Measurements from ENCODE around the gene CFAP299. TPM values are rescaled to one million over a fixed set of nuclear protein-coding genes. Genes with fewer than 3 reads are reported as not detected.

The CFAP299 gene
- total and polyA plus RNA-seq, 4 donors = 2.8 to 30.2 (median 6.6) TPM

GRCh38 chr4:80922941-80923340 is 587.4 kb downstream of the CFAP299 start:
- H3K9me3 ChIP-seq (ENCODE audit: control insufficient read depth in 4 of 4, insufficient read depth in 3 of 4, low read length in 3 of 4) = no peaks in the 10 kb centered on the region
- 76 to 92% methylated on average over 2 of the region's 2 CpGs for WGBS, 2 donors
- no peaks in the 10 kb centered on the region for H3K36me3 ChIP-seq (ENCODE audit: control insufficient read depth in 4 of 4, insufficient read depth in 4 of 4, low read length in 4 of 4)
- ATAC-seq (ENCODE audit: insufficient read depth, low FRiP score) (no peak), DNase-seq (no peak)
- H3K27ac ChIP-seq (ENCODE audit: low read depth in 1 of 2, low read length in 1 of 2) = no peak overlapping the region
- H3K4me1 ChIP-seq (ENCODE audit: control insufficient read depth in 5 of 5, insufficient read depth in 5 of 5, low read length in 5 of 5) = no peaks in the 10 kb centered on the region
- no peaks in the 10 kb centered on the region for H3K27me3 ChIP-seq (ENCODE audit: control insufficient read depth in 3 of 3, insufficient read depth in 3 of 3, low read length in 2 of 3)
- no peak overlapping the region for H3K9ac ChIP-seq (ENCODE audit: insufficient read depth in 1 of 2, low read length in 2 of 2)
- H3K4me3 ChIP-seq = no peak overlapping the region
- TF ChIP-seq CTCF (IDR thresholded peaks at IDR 0.05; ENCODE audit: control extremely low read depth, extremely low read depth) = no peak

GRCh38 chr4:80925293-80925692 is 589.8 kb downstream of the CFAP299 start:
- WGBS, 2 donors = 98 to 100% methylated on average over 1 of the region's 1 CpG
- no peak for ATAC-seq (ENCODE audit: insufficient read depth, low FRiP score)
- Histone ChIP-seq H3K4me3 (no peak overlapping the region), H3K27me3 (ENCODE audit: control insufficient read depth in 3 of 3, insufficient read depth in 3 of 3, low read length in 2 of 3) (no peaks in the 10 kb centered on the region), H3K36me3 (ENCODE audit: control insufficient read depth in 4 of 4, insufficient read depth in 4 of 4, low read length in 4 of 4) (no peaks in the 10 kb centered on the region), H3K27ac (ENCODE audit: low read depth in 1 of 2, low read length in 1 of 2) (no peak overlapping the region), H3K9ac (ENCODE audit: insufficient read depth in 1 of 2, low read length in 2 of 2) (no peak overlapping the region), H3K9me3 (ENCODE audit: control insufficient read depth in 4 of 4, insufficient read depth in 3 of 4, low read length in 3 of 4) (no peaks in the 10 kb centered on the region), H3K4me1 (ENCODE audit: control insufficient read depth in 5 of 5, insufficient read depth in 5 of 5, low read length in 5 of 5) (no peaks in the 10 kb centered on the region)
- TF ChIP-seq CTCF (IDR thresholded peaks at IDR 0.05; ENCODE audit: control extremely low read depth, extremely low read depth) = no peak
- DNase-seq = no peak

GRCh38 chr4:80926446-80926845 is 590.9 kb downstream of the CFAP299 start:
- H3K27me3 ChIP-seq (ENCODE audit: control insufficient read depth in 3 of 3, insufficient read depth in 3 of 3, low read length in 2 of 3) = no peaks in the 10 kb centered on the region
- 77 to 89% methylated on average over 1 of the region's 1 CpG for WGBS, 2 donors
- no peak for ATAC-seq (ENCODE audit: insufficient read depth, low FRiP score)
- no peaks in the 10 kb centered on the region for H3K4me1 ChIP-seq (ENCODE audit: control insufficient read depth in 5 of 5, insufficient read depth in 5 of 5, low read length in 5 of 5)
- TF ChIP-seq CTCF (IDR thresholded peaks at IDR 0.05; ENCODE audit: control extremely low read depth, extremely low read depth) = no peak
- H3K9ac ChIP-seq (ENCODE audit: insufficient read depth in 1 of 2, low read length in 2 of 2) = no peak overlapping the region
- no peak overlapping the region for H3K27ac ChIP-seq (ENCODE audit: low read depth in 1 of 2, low read length in 1 of 2)
- H3K36me3 ChIP-seq (ENCODE audit: control insufficient read depth in 4 of 4, insufficient read depth in 4 of 4, low read length in 4 of 4) = no peaks in the 10 kb centered on the region
- H3K4me3 ChIP-seq = no peak overlapping the region
- no peak for DNase-seq
- H3K9me3 ChIP-seq (ENCODE audit: control insufficient read depth in 4 of 4, insufficient read depth in 3 of 4, low read length in 3 of 4) = peaks cover 0 to 4% (median 0%) of the 10 kb centered on the region in 4 donors

GRCh38 chr4:80926891-80927290 is 591.4 kb downstream of the CFAP299 start:
- no peaks in the 10 kb centered on the region for H3K27me3 ChIP-seq (ENCODE audit: control insufficient read depth in 3 of 3, insufficient read depth in 3 of 3, low read length in 2 of 3)
- DNase-seq = no peak
- no peak overlapping the region for H3K4me3 ChIP-seq
- H3K36me3 ChIP-seq (ENCODE audit: control insufficient read depth in 4 of 4, insufficient read depth in 4 of 4, low read length in 4 of 4) = no peaks in the 10 kb centered on the region
- 83 to 86% methylated on average over 1 of the region's 1 CpG for WGBS, 2 donors
- peaks cover 0 to 4% (median 0%) of the 10 kb centered on the region in 4 donors for H3K9me3 ChIP-seq (ENCODE audit: control insufficient read depth in 4 of 4, insufficient read depth in 3 of 4, low read length in 3 of 4)
- no peak overlapping the region for H3K9ac ChIP-seq (ENCODE audit: insufficient read depth in 1 of 2, low read length in 2 of 2)
- no peak overlapping the region for H3K27ac ChIP-seq (ENCODE audit: low read depth in 1 of 2, low read length in 1 of 2)
- no peak for ATAC-seq (ENCODE audit: insufficient read depth, low FRiP score)
- TF ChIP-seq CTCF (IDR thresholded peaks at IDR 0.05; ENCODE audit: control extremely low read depth, extremely low read depth) = no peak
- no peaks in the 10 kb centered on the region for H3K4me1 ChIP-seq (ENCODE audit: control insufficient read depth in 5 of 5, insufficient read depth in 5 of 5, low read length in 5 of 5)

Measured in lung (tissue), 12 donors.